HCT116 (cell line): Measurements from ENCODE around the gene MAPK4. TPM values are rescaled to one million over a fixed set of nuclear protein-coding genes. Genes with fewer than 3 reads are reported as not detected.

Source experiments
- ATAC-seq: fragments of 200-7000 bp; cut with Tn5 transposase; 2 replicates; pipeline ENCODE4 v1.9.1; 2020; ENCODE audit warnings: mild to moderate bottlenecking, moderate library complexity
- BruUV-seq: library from RNA; stranded (reverse); fragments of 400-500 nt; replicated peaks from 2 replicates; lab custom pipeline; 2021; lab: Mats Ljungman, UMichigan
- CTCF ChIA-PET: fragments of 300-600 bp; sonication (Branson Sonifier 250); formaldehyde crosslinking; loops from one replicate; lab custom pipeline; 2021; ENCODE audit warnings: antibody characterized with exemption; lab: Charles Lee
- POLR2A ChIA-PET: fragments of 300-600, 350-600 bp; sonication (Branson Sonifier 250); formaldehyde crosslinking; loops from one replicate; lab custom pipeline; 2021; ENCODE audit warnings: antibody characterized with exemption; lab: Charles Lee
- RAD21 ChIA-PET, 2 experiments: fragments of 300-600 bp; sonication (Branson Sonifier 250); formaldehyde crosslinking; loops; one replicate each; lab custom pipeline; 2023; ENCODE audit warnings: low total read pairs in 2 of 2; ENCODE audit not compliant: uncharacterized antibody in 2 of 2, unreplicated experiment in 2 of 2, low non-redundant PET in 1 of 2; lab: Charles Lee
- DNase-seq: peaks from one replicate; pipeline ENCODE4 v3.0.0-alpha.2; 2010; ENCODE audit warnings: low read depth, low spot score
- H2AFZ ChIP-seq: fragments of 200-600 bp; shearing (Covaris generic), sonication (generic); 2 replicates; pipeline ENCODE4 v1.6.1; 2017; ENCODE audit warnings: low read depth, mixed run types, mixed read lengths, antibody characterized with exemption, low read length; ENCODE audit not compliant: poor library complexity, severe bottlenecking
- H3K27ac ChIP-seq: 2 replicates; pipeline ENCODE4 v1.5.1; 2012; ENCODE audit warnings: low read depth, low read length
- H3K27me3 ChIP-seq: fragments of 200-600 bp; sonication (generic); 2 replicates; pipeline ENCODE4 v1.6.1; 2016; ENCODE audit warnings: mixed run types, low read length, mixed read lengths; ENCODE audit not compliant: insufficient read depth
- H3K36me3 ChIP-seq, 2 experiments: fragments of 200-500 bp in 1 of 2; fragments of 200-600 bp in 1 of 2; sonication (Bioruptor generic) in 1 of 2; sonication (generic) in 1 of 2; 2 replicates each; pipeline versions ENCODE4 v1.5.1 to v1.6.1; 2014 to 2016; ENCODE audit warnings: low read length in 2 of 2, inconsistent platforms in 1 of 2, mixed read lengths in 1 of 2, mixed run types in 1 of 2; ENCODE audit not compliant: insufficient read depth in 2 of 2, control insufficient read depth in 1 of 2
- H3K4me1 ChIP-seq, 2 experiments: fragments of 200-600 bp in 1 of 2; sonication (generic) in 1 of 2; 2 replicates each; pipeline versions ENCODE4 v1.5.1 to v1.6.1; 2012 to 2017; ENCODE audit warnings: low read length in 2 of 2, inconsistent platforms in 1 of 2, mild to moderate bottlenecking in 1 of 2, mixed read lengths in 1 of 2, mixed run types in 1 of 2, moderate library complexity in 1 of 2; ENCODE audit not compliant: insufficient read depth in 2 of 2, control insufficient read depth in 1 of 2
- H3K4me2 ChIP-seq: fragments of 200-600 bp; sonication (generic); 2 replicates; pipeline ENCODE4 v1.6.1; 2017; ENCODE audit warnings: mixed run types, low read length, mixed read lengths
- H3K4me3 ChIP-seq, 2 experiments: fragments of 200-600 bp in 1 of 2; sonication (generic) in 1 of 2; replicated peaks in 1 of 2; 2 replicates each; pipeline ENCODE4 v1.5.1; 2011 to 2016; ENCODE audit warnings: low read length in 2 of 2, control low read depth in 1 of 2, low read depth in 1 of 2, mild to moderate bottlenecking in 1 of 2, mixed read lengths in 1 of 2, mixed run types in 1 of 2
- H3K79me2 ChIP-seq: fragments of 200-600 bp; sonication (generic); 2 replicates; pipeline ENCODE4 v1.6.1; 2017; ENCODE audit warnings: mild to moderate bottlenecking, mixed run types, low read length, moderate library complexity, mixed read lengths; ENCODE audit not compliant: insufficient read depth
- H3K9ac ChIP-seq: fragments of 200-600 bp; sonication (generic); 2 replicates; pipeline ENCODE4 v1.6.1; 2016; ENCODE audit warnings: low read length, mixed read lengths
- H3K9me2 ChIP-seq: fragments of 200-600 bp; sonication (generic), shearing (Covaris generic); 2 replicates; pipeline ENCODE4 v1.6.1; 2017; ENCODE audit warnings: mixed run types, mild to moderate bottlenecking, moderate library complexity; ENCODE audit not compliant: insufficient read depth
- H3K9me3 ChIP-seq, 2 experiments: fragments of 200-500 bp in 1 of 2; fragments of 200-600 bp in 1 of 2; sonication (Bioruptor generic) in 1 of 2; sonication (generic) in 1 of 2; 2 replicates each; pipeline ENCODE4 v1.6.1; 2014 to 2017; ENCODE audit warnings: low read length in 2 of 2, mixed read lengths in 2 of 2, inconsistent platforms in 1 of 2, low read depth in 1 of 2, mild to moderate bottlenecking in 1 of 2, mixed run types in 1 of 2, moderate library complexity in 1 of 2; ENCODE audit not compliant: control insufficient read depth in 1 of 2, insufficient read depth in 1 of 2
- H4K20me1 ChIP-seq: fragments of 200-600 bp; sonication (generic), shearing (Covaris generic); 2 replicates; pipeline ENCODE4 v1.6.1; 2017; ENCODE audit warnings: mixed run types, mild to moderate bottlenecking, moderate library complexity; ENCODE audit not compliant: insufficient read depth
- CBX3 ChIP-seq: IDR thresholded peaks from 2 replicates; pipeline ENCODE4 v1.6.1; 2012; ENCODE audit warnings: low read depth
- CEBPB ChIP-seq: IDR thresholded peaks from 2 replicates; pipeline ENCODE4 v1.6.1; 2012; ENCODE audit warnings: low read depth
- ELF1 ChIP-seq: IDR thresholded peaks from 2 replicates; pipeline ENCODE4 v1.6.1; 2012; ENCODE audit warnings: low read depth, borderline replicate concordance
- EZH2phosphoT487 ChIP-seq: fragments of 200-600 bp; IDR thresholded peaks from 2 replicates; pipeline ENCODE4 v1.6.1; 2018; ENCODE audit warnings: antibody characterized with exemption, borderline replicate concordance
- FOSL1 ChIP-seq: IDR thresholded peaks from 2 replicates; pipeline ENCODE4 v1.6.1; 2012; ENCODE audit warnings: low read depth
- JUND ChIP-seq: IDR thresholded peaks from 2 replicates; pipeline ENCODE4 v1.6.1; 2012
- POLR2A ChIP-seq: IDR thresholded peaks from 2 replicates; pipeline ENCODE4 v1.7.0; 2011; ENCODE audit warnings: borderline replicate concordance; ENCODE audit not compliant: insufficient read depth, insufficient read length; ENCODE audit errors: extremely low read depth
- POLR2AphosphoS5 ChIP-seq: IDR thresholded peaks from 2 replicates; pipeline ENCODE4 v1.6.1; 2011; ENCODE audit warnings: mild to moderate bottlenecking, low read depth, low read length, moderate library complexity
- RAD21 ChIP-seq: IDR thresholded peaks from 2 replicates; pipeline ENCODE4 v1.6.1; 2012; ENCODE audit warnings: low read depth, mild to moderate bottlenecking
- SIN3A ChIP-seq: IDR thresholded peaks from 2 replicates; pipeline ENCODE4 v1.6.1; 2012; ENCODE audit warnings: low read depth
- SP1 ChIP-seq: IDR thresholded peaks from 2 replicates; pipeline ENCODE4 v1.6.1; 2012; ENCODE audit warnings: low read depth
- SRF ChIP-seq: IDR thresholded peaks from 2 replicates; pipeline ENCODE4 v1.6.1; 2012; ENCODE audit warnings: low read depth
- TCF7L2 ChIP-seq: IDR thresholded peaks from 2 replicates; pipeline ENCODE4 v1.7.0; 2011; ENCODE audit warnings: borderline replicate concordance, inconsistent platforms; ENCODE audit not compliant: insufficient read depth, insufficient read length; ENCODE audit errors: extremely low read depth
- YY1 ChIP-seq: IDR thresholded peaks from 2 replicates; pipeline ENCODE4 v1.6.1; 2011; ENCODE audit warnings: low read length, low read depth, moderate library complexity, mild to moderate bottlenecking; ENCODE audit not compliant: insufficient replicate concordance; ENCODE audit errors: extremely low read depth
- ZFX ChIP-seq: fragments of 450-650 bp; IDR thresholded peaks from 2 replicates; pipeline ENCODE4 v1.6.1; 2017
- ZNF274 ChIP-seq: fragments of 200-500 bp; sonication (Bioruptor generic); IDR thresholded peaks from 2 replicates; pipeline ENCODE4 v1.6.1; 2014; ENCODE audit warnings: mild to moderate bottlenecking, low read depth, low read length, inconsistent platforms
- intact Hi-C: fragments of 100-400 bp; cut with micrococcal nuclease; formaldehyde crosslinking; loops from 2 replicates; pipeline ENCODE4 v1.10.0; 2022
- total RNA-seq: library from RNA; stranded (reverse); gene quantifications from one replicate; pipeline ENCODE4 v1.2.1, GENCODE V29; 2021; ENCODE audit not compliant: unreplicated experiment
- TF ChIP-seq, protein P1 (sequence below): IDR thresholded peaks from 2 replicates; pipeline ENCODE4 v1.6.1; 2012; ENCODE audit warnings: low read depth
- TF ChIP-seq, protein P2 (sequence below): IDR thresholded peaks from 2 replicates; pipeline ENCODE4 v1.6.1; 2012
- TF ChIP-seq, protein P3 (sequence below): IDR thresholded peaks from 2 replicates; pipeline ENCODE4 v1.6.1; 2012

Gene MAPK4
- total RNA-seq, 1 experiment from 2014 or later, result 0.89 TPM

DNA sequence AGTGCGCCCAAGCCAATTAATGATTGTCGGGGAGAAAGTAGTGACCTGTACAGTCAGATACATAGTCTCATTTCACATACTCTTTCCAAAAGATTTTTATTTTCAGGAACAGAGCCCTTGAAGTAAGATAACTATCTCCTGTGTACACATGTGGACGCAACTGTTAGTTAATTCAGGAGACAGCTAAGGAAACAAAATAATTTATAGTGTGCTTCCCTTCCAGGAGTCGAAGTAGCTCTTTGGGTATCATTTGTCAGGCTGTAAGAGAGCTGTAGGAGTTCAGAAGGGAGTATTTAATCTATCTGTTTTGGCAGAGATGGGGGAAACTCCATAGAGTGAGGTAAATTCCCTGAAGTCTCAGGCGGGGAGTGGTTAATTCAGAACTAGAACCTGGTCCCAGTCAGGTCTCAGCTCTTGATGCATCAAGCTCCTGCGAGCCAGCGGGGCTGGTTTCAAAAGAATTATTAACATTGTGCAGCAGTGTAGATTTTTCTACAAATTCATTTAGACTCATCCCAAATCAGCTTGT is 63.0 kb downstream of the MAPK4 start (continued):
- TF ChIP-seq EZH2phosphoT487 (no peak), POLR2AphosphoS5 (no peak), TCF7L2 (no peak), CEBPB (no peak), SRF (no peak)
- TF ChIP-seq, protein P1, sequence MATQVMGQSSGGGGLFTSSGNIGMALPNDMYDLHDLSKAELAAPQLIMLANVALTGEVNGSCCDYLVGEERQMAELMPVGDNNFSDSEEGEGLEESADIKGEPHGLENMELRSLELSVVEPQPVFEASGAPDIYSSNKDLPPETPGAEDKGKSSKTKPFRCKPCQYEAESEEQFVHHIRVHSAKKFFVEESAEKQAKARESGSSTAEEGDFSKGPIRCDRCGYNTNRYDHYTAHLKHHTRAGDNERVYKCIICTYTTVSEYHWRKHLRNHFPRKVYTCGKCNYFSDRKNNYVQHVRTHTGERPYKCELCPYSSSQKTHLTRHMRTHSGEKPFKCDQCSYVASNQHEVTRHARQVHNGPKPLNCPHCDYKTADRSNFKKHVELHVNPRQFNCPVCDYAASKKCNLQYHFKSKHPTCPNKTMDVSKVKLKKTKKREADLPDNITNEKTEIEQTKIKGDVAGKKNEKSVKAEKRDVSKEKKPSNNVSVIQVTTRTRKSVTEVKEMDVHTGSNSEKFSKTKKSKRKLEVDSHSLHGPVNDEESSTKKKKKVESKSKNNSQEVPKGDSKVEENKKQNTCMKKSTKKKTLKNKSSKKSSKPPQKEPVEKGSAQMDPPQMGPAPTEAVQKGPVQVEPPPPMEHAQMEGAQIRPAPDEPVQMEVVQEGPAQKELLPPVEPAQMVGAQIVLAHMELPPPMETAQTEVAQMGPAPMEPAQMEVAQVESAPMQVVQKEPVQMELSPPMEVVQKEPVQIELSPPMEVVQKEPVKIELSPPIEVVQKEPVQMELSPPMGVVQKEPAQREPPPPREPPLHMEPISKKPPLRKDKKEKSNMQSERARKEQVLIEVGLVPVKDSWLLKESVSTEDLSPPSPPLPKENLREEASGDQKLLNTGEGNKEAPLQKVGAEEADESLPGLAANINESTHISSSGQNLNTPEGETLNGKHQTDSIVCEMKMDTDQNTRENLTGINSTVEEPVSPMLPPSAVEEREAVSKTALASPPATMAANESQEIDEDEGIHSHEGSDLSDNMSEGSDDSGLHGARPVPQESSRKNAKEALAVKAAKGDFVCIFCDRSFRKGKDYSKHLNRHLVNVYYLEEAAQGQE, result no peak

DNA sequence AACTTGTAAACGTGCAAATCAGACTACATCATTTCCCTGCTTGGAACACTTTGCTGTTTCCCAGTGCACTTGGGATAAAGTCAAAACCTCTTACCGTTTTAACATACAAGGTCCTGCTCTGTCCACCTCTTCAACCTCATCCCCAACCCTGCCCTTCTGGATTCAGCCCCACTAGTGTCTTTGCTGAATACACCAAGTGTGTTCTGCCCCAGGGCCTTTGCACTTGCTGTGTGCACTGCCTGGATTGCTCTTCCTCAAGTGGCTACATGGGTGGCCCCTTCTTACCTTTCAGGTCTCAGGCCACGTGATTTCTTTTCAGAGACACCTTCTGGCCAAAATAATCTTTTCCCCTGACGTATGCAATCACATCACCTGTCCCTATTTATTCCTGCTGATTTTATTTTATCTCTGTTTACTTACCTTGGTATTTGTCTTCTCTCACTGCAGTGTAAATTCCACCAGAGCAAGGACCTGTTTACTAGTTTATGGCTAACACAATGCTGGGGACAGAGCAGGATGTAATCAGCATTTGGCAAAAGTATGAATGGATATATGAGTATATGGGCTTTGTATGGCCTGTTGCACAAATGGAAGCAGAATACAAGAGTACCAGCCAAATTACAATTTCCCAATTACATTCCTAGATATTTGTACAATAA is 63.9 kb downstream of the MAPK4 start:
- ChIA-PET CTCF (no interaction called here), RAD21 (no interaction called here), POLR2A (no interaction called here)
- Histone ChIP-seq H2AFZ (no peak overlapping the region), H3K27me3 (no peaks in the 10 kb centered on the region), H3K9me2 (no peaks in the 10 kb centered on the region), H3K79me2 (no peaks in the 10 kb centered on the region), H3K36me3 (no peaks in the 10 kb centered on the region), H4K20me1 (no peaks in the 10 kb centered on the region), H3K9ac (no peak overlapping the region), H3K4me3 (no peak overlapping the region), H3K9me3 (no peaks in the 10 kb centered on the region), H3K4me1 (no peaks in the 10 kb centered on the region), H3K4me2 (no peak overlapping the region), H3K27ac (no peak overlapping the region)
- DNase-seq, result no peak
- no peak for TF ChIP-seq JUND
- TF ChIP-seq YY1, result no peak
- TF ChIP-seq, protein P1, result no peak
- no peak for TF ChIP-seq ZNF274
- TF ChIP-seq ELF1, result no peak
- no peak for TF ChIP-seq SIN3A
- TF ChIP-seq RAD21, result no peak
- TF ChIP-seq SP1, result no peak
- no peak for TF ChIP-seq CEBPB
- no peak for TF ChIP-seq CBX3
- no peak for TF ChIP-seq EZH2phosphoT487
- TF ChIP-seq POLR2A, result no peak
- no peak for TF ChIP-seq ZFX
- no peak for TF ChIP-seq TCF7L2
- TF ChIP-seq, protein P2, sequence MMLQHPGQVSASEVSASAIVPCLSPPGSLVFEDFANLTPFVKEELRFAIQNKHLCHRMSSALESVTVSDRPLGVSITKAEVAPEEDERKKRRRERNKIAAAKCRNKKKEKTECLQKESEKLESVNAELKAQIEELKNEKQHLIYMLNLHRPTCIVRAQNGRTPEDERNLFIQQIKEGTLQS, result no peak
- no peak for TF ChIP-seq SRF
- TF ChIP-seq FOSL1, result no peak
- no peak for TF ChIP-seq POLR2AphosphoS5
- TF ChIP-seq, protein P3, sequence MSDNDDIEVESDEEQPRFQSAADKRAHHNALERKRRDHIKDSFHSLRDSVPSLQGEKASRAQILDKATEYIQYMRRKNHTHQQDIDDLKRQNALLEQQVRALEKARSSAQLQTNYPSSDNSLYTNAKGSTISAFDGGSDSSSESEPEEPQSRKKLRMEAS, result no peak
- BruUV-seq, result no TSS peak
- no peak for ATAC-seq
- intact Hi-C loops, result no loop called here
